Measurements from ENCODE around the gene ZNF423. TPM values are rescaled to one million over a fixed set of nuclear protein-coding genes. Genes with fewer than 3 reads are reported as not detected.

ZNF423 gene
- total RNA-seq, 1 experiment from 2014 or later, result not detected

- intact Hi-C loops (cut with micrococcal nuclease; ENCODE audit: unreplicated experiment), result no loop called here
- TF ChIP-seq CTCF (IDR thresholded peaks at IDR 0.05; ENCODE audit: unreplicated experiment), result no peak
- Mint-ChIP-seq H3K27ac (ENCODE audit: unreplicated experiment) (no peak overlapping the region), H3K4me1 (ENCODE audit: low read depth, unreplicated experiment) (no peaks in the 10 kb centered on the region), H3K4me3 (ENCODE audit: low read depth, unreplicated experiment) (no peak overlapping the region), H3K36me3 (ENCODE audit: insufficient read depth, unreplicated experiment) (no peaks in the 10 kb centered on the region), H3K9me3 (ENCODE audit: low read depth, unreplicated experiment) (no peaks in the 10 kb centered on the region), H3K27me3 (ENCODE audit: unreplicated experiment) (peaks cover 91% of the 10 kb centered on the region)
- BruUV-seq (replicated peaks), result no TSS peak
- CTCF ChIA-PET, result no interaction called here
- no peak for DNase-seq
Observed at GRCh38 chr16:49527611-49528010, 328.3 kb downstream of the ZNF423 start.

GRCh38 chr16:49526860-49527365 is 329.0 kb downstream of the ZNF423 start:
- H3K36me3 Mint-ChIP-seq (ENCODE audit: insufficient read depth, unreplicated experiment), result no peaks in the 10 kb centered on the region
- no peaks in the 10 kb centered on the region for H3K4me1 Mint-ChIP-seq (ENCODE audit: low read depth, unreplicated experiment)
- peaks cover 91% of the 10 kb centered on the region for H3K27me3 Mint-ChIP-seq (ENCODE audit: unreplicated experiment)
- H3K9me3 Mint-ChIP-seq (ENCODE audit: low read depth, unreplicated experiment), result no peaks in the 10 kb centered on the region
- BruUV-seq (replicated peaks), result no TSS peak
- intact Hi-C loops (cut with micrococcal nuclease; ENCODE audit: unreplicated experiment), result no loop called here
- no peak for TF ChIP-seq CTCF (IDR thresholded peaks at IDR 0.05; ENCODE audit: unreplicated experiment)
- H3K4me3 Mint-ChIP-seq (ENCODE audit: low read depth, unreplicated experiment), result no peak overlapping the region
- DNase-seq, result no peak
- CTCF ChIA-PET, result no interaction called here
- no peak overlapping the region for H3K27ac Mint-ChIP-seq (ENCODE audit: unreplicated experiment)

GRCh38 chr16:49524947-49525315 is 331.0 kb downstream of the ZNF423 start:
- Mint-ChIP-seq H3K4me3 (ENCODE audit: low read depth, unreplicated experiment) (no peak overlapping the region), H3K36me3 (ENCODE audit: insufficient read depth, unreplicated experiment) (no peaks in the 10 kb centered on the region), H3K27me3 (ENCODE audit: unreplicated experiment) (peaks cover 86% of the 10 kb centered on the region), H3K4me1 (ENCODE audit: low read depth, unreplicated experiment) (no peaks in the 10 kb centered on the region), H3K27ac (ENCODE audit: unreplicated experiment) (no peak overlapping the region), H3K9me3 (ENCODE audit: low read depth, unreplicated experiment) (no peaks in the 10 kb centered on the region)
- BruUV-seq (replicated peaks), result no TSS peak
- no peak for DNase-seq
- CTCF ChIA-PET, result interaction anchor here (1.1 kb wide), 1 partner anchor 15 kb away, joined by 3 read pairs; no protein-coding TSS in a partner anchor
- intact Hi-C loops (cut with micrococcal nuclease; ENCODE audit: unreplicated experiment), result no loop called here
- TF ChIP-seq CTCF (IDR thresholded peaks at IDR 0.05; ENCODE audit: unreplicated experiment), result no peak

- no peaks in the 10 kb centered on the region for H3K4me1 Mint-ChIP-seq (ENCODE audit: low read depth, unreplicated experiment)
- H3K27ac Mint-ChIP-seq (ENCODE audit: unreplicated experiment), result no peak overlapping the region
- intact Hi-C loops (cut with micrococcal nuclease; ENCODE audit: unreplicated experiment), result no loop called here
- no peaks in the 10 kb centered on the region for H3K9me3 Mint-ChIP-seq (ENCODE audit: low read depth, unreplicated experiment)
- H3K36me3 Mint-ChIP-seq (ENCODE audit: insufficient read depth, unreplicated experiment), result no peaks in the 10 kb centered on the region
- CTCF ChIA-PET, result interaction anchor here (1.1 to 1.4 kb wide), 2 partner anchors 10 to 15 kb away, joined by 3 to 4 read pairs; no protein-coding TSS in a partner anchor
- no peak for DNase-seq
- no TSS peak for BruUV-seq (replicated peaks)
- TF ChIP-seq CTCF (IDR thresholded peaks at IDR 0.05; ENCODE audit: unreplicated experiment), result no peak
- H3K27me3 Mint-ChIP-seq (ENCODE audit: unreplicated experiment), result peaks cover 86% of the 10 kb centered on the region
- no peak overlapping the region for H3K4me3 Mint-ChIP-seq (ENCODE audit: low read depth, unreplicated experiment)
Observed at GRCh38 chr16:49524216-49524946, 331.5 kb downstream of the ZNF423 start.

Data from Calu3 (cell line).